CD4-positive, alpha-beta T cell treated with Interleukin-10 for 1 hour (primary cell): ENCODE results near the gene RAC3.

Experiments
- DNase-seq: peaks from one replicate; pipeline ENCODE4 v3.0.0-alpha.2; 2020

RAC3 gene

DNA sequence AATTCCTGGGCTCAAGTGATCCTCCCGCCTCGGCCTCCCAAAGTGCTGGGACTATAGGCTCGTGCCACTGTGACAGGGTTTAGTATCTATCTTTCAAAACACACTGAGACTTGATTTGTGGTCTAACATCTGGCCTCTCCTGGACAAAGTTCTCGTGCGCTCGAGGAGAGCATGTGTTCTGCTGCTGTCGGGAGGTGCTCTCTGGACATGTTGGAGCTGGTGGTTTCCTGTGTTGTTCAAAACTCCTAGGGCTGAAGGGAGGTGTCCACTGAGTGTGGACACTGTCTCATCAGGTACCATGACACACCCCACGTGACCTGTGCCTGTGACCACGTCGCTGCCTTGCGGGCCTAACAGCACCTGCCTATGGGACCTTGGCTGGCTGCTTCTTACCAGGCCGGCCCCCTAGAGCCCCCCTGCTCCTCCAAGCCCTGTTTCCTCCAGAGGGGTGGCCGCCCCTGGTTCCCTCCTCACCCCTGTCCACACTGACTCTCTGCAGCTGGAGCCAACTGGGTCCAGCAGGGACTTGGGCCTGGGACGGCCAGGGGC, 14.5 kb downstream of the RAC3 start:
- DNase-seq, result no peak

DNA sequence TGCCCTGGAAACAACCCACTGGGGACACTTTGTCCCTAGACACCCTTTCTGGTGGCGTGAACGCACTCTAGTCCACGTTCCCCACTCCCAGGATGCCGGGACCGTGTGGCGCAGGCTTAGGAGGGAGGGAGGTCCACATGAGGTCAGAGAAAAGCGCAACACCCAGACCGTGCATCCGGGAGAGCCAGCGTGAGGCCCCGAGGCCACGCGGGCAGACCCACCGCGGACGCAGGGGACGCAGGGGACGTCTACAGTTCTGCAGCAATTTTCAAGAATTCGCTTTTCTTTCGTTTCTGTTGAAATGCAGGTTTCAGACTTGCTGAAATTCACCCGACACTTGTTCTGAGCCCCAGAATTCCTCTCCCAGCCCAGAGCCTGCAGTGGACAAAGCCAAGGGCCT, 15.4 kb downstream of the RAC3 start:
- DNase-seq, result no peak

DNA sequence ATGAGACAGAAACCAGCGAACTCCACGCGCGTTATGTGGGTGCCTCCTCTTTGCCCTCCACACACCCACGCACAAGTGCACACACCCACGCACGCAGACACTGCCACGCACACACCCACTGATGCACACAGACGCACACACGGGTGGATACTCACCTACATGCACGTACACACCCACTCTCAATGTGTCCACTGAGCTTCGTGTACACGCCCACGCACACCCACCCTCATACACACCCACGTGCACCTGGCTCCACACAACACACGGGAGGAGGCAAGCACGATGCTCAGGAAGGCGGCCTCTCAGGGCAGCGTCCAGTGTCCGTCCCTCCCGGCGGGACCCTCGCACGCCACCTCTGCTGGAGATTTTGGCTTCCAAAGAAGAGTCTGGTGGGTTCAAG, 15.9 kb downstream of the RAC3 start:
- no peak for DNase-seq

DNA sequence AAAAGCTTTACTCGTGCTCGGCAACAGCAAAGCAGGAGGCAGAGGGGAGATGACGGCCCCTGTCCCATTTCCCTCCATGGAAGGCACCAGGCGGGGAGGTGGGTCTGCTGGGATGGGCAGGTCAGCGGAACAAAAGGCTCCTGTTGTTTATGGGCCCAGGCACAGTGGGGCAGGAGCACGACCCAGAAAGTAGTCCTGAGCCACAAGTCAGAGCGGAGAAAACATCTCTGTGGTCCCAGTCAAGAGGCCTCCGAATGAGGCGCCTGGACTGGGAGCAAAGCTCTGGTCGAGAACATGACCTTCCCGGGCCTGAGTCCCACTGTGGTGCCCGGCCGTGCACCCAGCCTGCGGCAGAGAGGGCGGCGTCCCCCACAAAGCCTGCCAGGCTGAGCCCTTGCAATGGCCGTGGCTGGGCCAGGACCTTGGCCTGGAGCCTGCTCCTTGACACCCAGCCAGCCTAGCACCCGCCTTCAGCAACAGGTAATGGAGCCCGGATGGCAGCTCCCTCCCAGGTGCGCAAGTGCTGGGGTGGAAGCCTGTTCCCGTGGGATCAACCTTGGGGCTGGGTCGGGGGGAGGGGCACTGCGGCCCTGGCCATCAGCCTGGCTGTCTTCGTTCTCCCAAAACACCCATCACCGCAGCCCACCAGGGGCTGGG, 16.6 kb downstream of the RAC3 start:
- DNase-seq, result no peak

DNA sequence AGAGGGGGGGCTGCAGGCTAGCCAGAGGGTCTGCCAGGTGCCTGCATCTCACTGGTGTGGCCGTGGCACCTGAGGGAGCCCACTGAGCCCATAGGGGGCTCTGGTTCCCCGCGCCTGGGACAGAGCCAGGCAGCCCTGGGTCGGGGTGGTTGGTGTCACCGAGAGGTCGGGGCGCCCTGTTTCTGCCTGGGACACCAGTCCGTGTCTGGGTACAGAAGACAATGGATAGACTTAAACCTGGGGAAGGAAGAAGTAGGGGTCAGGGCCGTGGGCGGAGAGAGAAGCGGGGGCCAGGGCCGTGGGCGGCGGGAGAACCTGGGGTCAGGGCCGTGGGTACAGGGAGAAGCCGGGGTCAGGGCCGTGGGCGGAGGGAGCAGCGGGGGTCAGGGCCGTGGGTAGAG, 17.1 kb downstream of the RAC3 start:
- no peak for DNase-seq

DNA sequence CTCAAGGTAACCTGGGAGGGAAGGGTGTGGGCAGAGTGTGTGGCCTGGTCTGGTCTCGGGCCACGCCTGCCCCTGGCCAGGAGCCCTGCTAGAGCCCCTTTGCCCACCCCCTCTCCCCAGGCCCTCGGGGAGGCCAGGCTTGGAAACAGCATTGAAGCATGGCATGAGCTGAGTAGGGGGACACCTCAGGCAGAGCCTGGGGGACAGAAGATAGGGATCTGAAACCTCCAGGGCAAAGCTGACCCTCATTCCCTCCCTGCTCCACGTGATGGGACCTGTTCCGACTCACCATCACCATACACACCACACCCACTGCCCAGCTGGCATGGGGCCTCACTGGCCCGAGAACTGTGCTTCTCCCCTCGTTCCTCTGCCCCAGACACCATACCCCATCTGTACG, 17.6 kb downstream of the RAC3 start:
- no peak for DNase-seq

DNA sequence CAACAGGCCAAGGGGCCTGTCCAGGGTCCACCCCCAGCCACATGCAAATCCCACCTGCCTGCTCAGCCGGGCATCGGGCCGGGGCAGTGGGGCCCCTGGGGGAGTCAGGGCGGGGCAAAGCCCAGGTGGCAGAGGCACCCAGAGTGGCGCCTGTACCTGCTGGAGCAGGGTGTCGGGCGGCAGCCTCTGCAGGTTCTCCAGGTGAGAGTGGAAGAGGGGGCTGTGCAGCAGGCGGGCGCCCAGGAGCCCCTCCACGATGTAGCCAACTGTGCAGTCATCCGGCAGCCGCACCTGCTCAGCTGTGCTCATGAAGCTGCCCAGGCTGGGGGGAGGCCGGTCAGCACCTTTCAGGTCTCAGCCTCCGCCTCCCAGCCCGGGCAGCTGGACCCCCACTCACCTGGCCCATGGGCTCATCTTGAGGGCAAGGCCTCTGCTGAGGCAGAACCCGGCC, 18.1 kb downstream of the RAC3 start:
- no peak for DNase-seq

DNA sequence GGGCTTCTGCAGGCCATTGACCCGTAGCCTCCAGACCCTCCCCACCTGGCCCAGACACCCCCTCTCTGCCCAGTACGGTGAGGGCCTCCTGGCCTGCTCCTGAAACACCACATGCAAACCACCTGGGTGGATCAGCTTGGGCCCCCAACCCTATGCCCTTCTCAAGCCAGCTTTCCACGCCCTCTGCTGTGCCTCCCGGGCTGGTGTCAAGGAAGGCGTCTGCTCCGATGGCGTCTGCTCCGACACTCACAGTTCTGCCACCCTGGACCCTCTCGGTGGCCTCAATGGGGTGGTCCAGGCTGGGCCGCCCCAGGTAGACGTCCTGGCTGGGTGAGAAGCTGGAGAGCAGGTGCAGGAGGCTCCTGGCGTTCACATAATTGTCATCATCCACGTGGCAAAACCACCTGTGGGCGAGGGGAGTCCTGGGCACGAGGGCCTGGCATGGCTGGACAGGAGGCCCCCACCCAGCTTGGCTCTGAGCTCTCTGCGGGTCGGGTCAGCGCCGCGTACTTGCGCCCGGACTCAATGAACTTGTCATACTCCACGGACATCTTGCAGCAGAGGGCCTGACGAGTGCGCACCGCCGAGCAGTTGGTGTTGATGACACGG, 18.8 kb downstream of the RAC3 start:
- DNase-seq, result no peak

DNA sequence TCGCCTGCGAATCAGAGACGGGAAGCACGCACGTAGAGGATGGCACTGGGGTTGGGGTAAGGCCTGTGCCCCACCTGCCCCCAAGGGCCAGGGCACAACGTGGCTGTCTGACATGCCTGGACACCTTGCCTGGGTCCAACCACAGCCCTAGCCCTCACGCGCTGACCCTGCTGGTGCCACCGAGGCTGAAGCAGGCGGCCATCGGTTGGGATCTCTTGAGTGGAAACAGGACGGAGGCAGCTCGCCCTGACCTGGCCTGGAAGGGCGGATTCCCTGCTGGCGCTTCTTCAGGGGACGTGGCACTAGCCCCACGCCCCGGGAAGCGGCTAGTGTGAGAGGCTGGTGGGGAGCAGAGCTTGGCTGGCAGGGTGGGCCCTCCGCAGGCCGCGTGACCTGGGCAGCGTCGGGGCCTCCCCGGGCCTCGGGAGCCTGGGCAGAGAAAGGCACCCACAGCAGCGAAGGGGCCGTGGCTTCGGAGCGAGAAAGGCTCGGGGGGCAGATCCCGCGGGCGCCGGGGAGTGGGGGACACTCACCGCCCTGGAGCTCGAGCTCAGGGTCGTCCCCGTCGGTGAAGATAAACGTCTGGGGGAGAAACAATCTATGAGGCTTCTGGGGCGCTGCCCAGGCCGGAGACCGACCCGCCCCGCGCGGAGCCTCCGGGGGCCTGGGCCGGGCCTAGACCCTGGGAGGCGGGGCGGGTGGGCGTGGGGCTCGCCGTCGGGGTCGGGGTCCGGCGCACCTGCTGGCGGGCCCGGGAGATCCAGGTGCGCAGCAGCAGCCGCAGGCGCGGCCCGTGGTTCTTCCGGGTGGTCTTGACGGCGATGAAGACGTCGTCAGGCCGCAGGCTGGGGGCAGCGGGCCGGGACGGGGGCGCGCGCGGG, 19.5 kb downstream of the RAC3 start:
- DNase-seq, result no peak

DNA sequence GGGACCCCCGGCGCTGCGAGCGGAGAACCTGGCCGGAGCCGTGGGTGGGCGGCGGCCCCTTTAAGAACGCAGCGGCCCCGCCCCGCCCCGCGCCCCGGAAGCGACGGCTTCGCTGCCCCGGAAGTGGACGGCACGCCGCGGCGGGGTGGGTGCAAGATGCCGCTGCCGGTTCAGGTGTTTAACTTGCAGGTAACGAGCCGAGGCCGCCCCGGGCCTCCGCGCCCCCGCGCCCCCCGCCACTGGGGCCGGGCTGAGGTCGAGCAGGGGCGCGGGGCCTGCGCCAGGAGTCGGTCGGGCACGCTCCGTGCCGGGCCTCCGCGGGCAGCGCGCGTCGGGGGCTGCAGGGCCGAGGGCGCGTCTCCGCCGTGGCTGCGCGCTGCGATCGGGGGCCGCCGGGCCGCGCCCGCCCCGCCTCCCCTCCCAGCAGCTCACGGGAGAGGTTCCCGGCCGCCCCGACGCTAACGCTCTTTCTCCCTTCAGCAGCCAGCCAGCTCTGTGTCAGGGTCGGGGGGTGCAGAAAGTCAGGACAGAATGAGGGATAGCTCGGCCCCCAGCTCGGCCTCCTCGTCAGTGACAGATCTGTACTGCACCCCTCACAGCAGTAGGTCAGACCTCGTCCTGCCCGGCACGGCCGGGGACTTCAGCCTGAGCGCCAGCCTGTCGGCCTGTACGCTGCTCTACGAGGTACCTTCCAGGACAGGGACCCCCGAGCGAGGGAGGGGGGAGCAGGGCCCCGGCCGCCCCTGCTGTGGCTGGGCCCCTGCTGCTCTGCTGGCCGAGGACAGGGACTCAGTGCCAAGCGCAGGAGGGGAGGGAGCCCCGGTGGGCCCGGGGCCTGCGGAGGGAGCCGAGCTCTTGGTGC, 20.5 kb downstream of the RAC3 start, which contains the start of the genes GPS1 and RFNG:
Gene GPS1 (plus strand): TSS at position 123 of the 862 bp plus-strand sequence. CDS start 34 bp downstream, at position 157.
Gene RFNG (minus strand): TSS at position 36 of the 862 bp plus-strand sequence. CDS start 45 bp downstream, outside the sequence.
- peak; percentile 80 for DNase-seq

DNA sequence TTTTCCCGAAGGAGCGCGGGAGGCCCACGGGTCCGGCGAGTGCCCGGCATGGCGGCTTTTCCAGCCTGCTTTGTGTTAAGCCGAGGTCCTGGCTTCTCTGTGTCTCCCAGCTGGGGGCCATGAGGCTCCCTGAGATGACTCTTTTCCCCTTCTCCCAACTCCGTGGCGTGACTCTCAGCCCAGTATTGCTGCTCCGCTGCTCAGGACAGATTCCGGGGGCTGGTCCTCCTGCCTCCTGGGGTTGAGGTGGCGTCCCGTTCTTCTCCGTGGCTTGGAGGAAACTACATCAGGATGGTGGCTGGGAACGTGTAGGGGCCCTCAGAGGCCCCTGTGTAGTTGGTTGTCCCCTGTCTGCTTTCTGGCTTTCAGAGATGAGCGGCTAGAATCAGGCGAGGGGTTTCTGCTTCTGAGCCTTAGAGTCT, 21.2 kb downstream of the RAC3 start:
- DNase-seq, result no peak

DNA sequence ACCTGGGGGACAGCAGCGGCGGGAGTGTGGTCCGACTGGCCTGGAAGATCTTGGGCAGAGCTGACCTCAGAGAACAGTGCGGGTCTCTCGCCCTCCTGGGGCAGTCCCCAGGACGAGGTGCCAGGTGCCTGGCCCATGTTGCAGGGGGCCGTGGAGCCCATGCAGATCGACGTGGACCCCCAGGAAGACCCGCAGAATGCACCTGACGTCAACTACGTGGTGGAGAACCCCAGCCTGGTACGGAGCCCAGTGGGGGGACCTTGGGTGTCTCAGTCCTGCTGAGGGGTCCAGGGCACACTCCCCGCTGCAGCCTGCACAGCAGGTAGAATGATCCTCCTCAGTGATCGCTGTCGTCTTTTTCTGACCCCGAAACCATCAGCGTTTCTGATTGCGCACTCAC, 21.7 kb downstream of the RAC3 start:
- no peak for DNase-seq

DNA sequence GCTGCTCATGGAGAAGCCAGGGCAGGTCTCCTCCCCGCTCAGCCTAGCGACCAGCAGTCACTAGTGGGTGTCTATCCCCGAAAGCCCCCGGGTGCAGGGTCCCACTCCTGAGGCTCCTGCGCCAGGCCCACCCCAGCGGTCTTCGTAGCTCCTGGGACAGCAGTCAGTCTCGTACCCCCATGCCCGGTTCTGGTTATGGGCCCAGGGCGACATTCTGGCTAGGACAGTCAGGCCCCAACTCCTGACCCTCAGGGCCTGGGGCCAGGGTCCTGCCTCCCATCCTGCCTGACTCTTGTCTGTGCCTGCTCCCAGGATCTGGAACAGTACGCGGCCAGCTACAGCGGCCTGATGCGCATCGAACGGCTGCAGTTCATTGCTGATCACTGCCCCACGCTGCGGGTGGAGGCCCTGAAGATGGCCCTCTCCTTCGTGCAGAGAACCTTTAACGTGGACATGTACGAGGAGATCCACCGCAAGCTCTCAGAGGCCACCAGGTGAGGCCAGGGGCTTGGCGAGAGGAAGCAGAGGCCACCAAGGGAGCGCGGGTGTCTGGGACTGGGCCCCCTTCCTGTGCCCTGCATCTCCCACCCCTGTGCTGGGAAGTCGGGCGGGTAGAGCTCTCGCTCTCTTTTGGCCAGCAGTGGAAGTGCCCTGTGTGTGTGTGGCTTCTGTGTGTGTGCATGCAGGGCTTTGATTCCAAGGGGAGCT, 22.2 kb downstream of the RAC3 start:
- DNase-seq, result no peak

DNA sequence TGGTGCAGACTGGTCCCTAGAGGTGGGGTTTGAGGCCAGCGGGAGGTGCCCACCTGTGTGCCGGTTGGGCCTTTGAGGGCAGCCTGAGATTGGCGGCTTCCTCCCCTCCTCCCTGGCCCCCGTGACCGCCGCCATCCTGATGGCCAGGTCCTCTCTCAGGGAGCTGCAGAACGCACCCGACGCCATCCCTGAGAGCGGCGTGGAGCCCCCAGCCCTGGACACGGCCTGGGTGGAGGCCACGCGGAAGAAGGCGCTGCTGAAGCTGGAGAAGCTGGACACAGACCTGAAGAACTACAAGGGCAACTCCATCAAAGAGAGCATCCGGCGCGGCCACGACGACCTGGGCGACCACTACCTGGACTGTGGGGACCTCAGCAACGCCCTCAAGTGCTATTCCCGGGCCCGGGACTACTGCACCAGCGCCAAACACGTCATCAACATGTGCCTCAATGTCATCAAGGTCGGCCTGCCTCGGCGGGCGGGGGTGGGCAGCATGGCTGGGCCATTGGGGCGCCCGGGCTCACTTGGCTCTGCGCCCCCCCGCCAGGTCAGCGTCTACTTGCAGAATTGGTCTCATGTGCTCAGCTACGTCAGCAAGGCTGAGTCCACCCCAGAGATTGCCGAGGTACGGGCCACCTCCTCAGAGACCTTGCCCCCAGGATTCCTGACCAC, 23.0 kb downstream of the RAC3 start:
- no peak for DNase-seq

DNA sequence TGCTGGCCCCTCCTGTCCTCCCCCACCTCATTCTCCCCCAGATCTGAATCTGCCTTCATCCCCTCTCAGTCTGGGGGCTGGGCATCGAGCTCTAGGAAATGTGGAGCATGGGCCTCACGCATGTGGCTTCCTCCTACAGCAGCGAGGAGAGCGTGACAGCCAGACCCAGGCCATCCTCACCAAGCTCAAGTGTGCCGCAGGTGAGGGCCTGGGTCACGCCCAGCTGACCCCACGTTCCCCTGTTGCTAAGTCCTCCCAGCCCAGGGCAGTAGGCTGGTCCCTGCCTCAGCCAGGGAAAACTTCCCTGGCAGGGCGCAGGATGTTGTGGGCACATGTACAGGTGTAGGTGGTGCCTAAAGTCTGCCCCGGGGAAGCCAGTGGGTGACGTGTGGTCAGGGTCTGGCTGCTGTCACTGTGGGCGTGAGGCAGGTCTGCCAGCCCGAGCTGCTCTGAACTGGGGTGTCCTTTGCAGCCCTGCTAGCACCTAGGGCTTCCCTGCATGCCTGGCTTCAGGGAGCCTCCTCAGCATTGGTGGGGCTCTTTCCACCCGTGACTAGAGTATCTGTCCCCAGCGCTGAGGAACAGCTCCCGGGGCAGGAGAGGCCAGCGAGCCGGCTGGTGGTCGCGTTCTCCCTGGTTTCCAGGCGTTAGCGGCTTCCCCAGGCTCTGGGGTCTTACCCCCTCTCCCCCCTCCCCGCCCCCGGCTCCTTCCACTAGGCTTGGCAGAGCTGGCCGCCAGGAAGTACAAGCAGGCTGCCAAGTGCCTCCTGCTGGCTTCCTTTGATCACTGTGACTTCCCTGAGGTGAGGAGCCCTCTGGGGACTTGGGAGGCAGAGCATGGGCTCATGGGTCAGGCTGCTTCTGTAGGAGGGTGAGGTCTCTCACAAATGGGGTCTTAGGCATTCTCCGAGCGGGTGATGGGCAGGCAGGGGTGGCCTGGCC, 23.8 kb downstream of the RAC3 start:
- DNase-seq, result no peak

DNA sequence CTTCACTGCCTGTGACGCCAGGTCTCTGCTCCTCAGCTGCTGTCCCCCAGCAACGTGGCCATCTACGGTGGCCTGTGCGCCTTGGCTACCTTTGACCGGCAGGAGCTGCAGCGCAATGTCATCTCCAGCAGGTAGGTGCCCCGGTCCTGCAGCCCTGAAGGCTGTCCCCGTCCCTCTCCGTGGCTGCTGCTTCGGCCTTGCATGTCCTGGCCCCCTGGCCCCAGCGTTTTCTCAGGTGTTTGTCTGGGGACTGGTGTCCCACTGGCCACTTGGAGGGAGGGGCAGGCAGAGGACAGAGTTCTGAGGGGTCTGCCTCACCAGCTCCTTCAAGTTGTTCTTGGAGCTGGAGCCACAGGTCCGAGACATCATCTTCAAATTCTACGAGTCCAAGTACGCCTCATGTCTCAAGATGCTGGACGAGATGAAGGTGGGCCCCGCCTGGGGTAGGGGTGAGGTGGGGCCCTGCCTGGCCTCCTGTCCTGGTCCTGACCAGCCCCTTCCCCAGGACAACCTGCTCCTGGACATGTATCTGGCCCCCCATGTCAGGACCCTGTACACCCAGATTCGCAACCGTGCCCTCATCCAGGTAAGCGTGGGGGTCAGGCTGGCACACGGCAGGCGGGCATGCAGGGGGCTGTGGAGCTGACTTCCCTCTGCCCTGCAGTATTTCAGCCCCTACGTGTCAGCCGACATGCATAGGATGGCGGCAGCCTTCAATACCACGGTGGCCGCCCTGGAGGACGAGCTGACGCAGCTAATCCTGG, 24.7 kb downstream of the RAC3 start:
- DNase-seq, result no peak

DNA sequence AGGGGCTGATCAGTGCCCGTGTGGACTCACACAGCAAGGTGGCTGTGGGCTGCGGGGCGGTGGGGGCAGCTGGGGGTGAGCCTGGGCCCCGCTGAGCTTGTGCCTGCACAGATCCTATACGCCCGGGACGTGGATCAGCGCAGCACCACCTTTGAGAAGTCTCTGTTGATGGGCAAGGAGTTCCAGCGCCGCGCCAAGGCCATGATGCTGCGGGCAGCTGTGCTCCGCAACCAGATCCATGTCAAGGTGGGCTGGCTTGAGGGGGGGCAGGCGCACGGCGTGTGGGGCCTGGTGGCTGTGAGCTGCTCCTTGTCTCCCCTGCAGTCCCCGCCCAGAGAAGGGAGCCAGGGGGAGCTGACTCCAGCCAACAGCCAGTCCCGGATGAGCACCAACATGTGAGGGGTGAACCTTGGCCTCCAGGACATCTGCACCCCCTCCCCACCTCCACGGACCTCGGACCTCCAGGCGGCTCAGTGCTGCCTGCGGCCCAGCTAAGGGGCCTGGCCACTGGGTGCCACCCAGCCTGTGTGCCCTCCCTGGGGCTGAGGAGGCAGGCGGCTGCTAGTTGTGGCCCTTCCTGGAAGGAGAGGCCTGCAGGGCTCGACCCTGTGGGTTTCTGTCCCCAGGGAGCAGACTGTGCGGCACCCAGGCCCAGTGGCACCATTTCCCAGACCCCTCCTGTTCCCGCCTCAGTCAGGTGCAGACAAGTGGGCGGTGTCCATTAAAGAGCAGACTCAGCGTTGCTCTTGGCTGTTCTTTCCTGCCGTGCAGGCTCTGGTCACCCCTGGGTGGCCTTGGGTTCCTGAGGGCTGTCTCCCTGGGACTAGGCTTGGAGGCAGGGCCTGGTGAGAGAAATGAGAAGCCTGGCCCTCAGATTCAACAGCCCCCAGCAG, 25.5 kb downstream of the RAC3 start:
- no peak for DNase-seq

DNA sequence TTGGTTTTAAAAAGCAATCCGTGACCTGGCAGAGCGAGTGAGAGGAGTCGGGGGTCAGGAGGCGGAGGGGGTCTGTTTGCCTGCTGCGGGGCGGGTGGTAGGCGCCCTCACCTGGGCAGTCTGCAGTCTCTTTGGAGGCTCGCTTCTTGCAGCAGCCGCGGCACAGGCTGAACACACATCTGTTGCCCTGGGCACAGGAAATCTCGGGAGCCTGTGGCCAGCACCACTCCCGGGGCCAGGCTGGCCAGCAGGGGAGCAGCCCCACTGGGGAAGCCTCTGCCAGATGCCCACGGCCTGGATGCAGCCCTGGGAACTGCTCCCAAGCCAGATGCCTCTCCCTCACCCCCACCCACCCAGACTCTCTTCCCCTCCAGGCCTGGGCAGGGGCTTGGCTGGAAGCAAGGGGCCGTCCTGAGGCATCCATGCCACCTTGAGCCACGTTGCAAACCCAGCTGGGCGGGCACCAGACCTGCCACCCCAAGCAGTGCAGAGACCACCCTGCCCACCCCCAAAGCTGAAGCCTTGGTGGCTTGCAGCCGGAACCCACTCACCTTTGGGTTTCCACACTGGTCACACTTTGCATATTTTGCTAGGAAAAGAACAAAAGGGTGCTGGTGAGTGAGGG, 26.9 kb downstream of the RAC3 start:
- DNase-seq, result no peak
